GM23338 (cell line): ENCODE measurements around the gene MYOF.

ENCODE experiments used
- CTCF ChIP-seq, 2 experiments: fragments of 200-600 bp in 1 of 2; sonication (generic) in 1 of 2; conservative IDR thresholded peaks; 2 replicates each; pipeline versions ENCODE4 v1.5.1 to v1.6.1; 2016 to 2017; ENCODE audit warnings: antibody characterized with exemption in 2 of 2, low read depth in 2 of 2, mild to moderate bottlenecking in 2 of 2, moderate library complexity in 1 of 2
- EZH2 ChIP-seq: fragments of 200-600 bp; sonication (generic); IDR thresholded peaks from one replicate; pipeline ENCODE4 v1.8.0; 2017; ENCODE audit warnings: antibody characterized with exemption, mild to moderate bottlenecking, low read depth; ENCODE audit not compliant: unreplicated experiment

GRCh38 chr10:93404048-93404354 lies 78.1 kb downstream of the MYOF start:
- TF ChIP-seq CTCF (conservative IDR thresholded peaks at IDR 0.05; ENCODE audit: low read depth in 2 of 2) (no peak), EZH2 (no peak)
